Transverse colon (tissue), 4 donors: Measurements from ENCODE around the gene CTNNA1. TPM values are rescaled to one million over a fixed set of nuclear protein-coding genes. Genes with fewer than 3 reads are reported as not detected.
"Not testable (repeated sequence)": the region's sequence is repeated elsewhere in the genome, so short reads cannot be mapped to it uniquely, and the experiment has no call there.

ENCODE experiments used
- DNase-seq: peaks from one replicate; pipeline ENCODE4 v3.0.0-alpha.2; 2019
- H3K27ac ChIP-seq, 4 donors: fragments of 200-600 bp; sonication (generic); 2 replicates each; pipeline ENCODE4 v1.5.1; 2016 to 2018; ENCODE audit warnings: inconsistent platforms in 4 of 4
- H3K27me3 ChIP-seq: fragments of 200-600 bp; sonication (generic); 2 replicates; pipeline ENCODE4 v1.5.1; 2017; ENCODE audit warnings: inconsistent platforms
- H3K36me3 ChIP-seq, 4 donors: fragments of 200-600 bp; sonication (generic); 2 replicates each; pipeline ENCODE4 v1.5.1; 2017 to 2019; ENCODE audit warnings: inconsistent platforms in 4 of 4
- H3K4me1 ChIP-seq, 4 donors: fragments of 200-600 bp; sonication (generic); 2 replicates each; pipeline ENCODE4 v1.5.1; 2017 to 2020; ENCODE audit warnings: inconsistent platforms in 4 of 4
- H3K4me3 ChIP-seq, 4 donors: fragments of 200-600 bp; sonication (generic); 1 replicate in 1 of 4; 2 replicates in 3 of 4; pipeline versions ENCODE4 v1.5.1 to v1.6.1; 2017 to 2019; ENCODE audit warnings: inconsistent platforms in 4 of 4
- H3K9me3 ChIP-seq, 2 donors: fragments of 200-600 bp; sonication (generic); 2 replicates each; pipeline ENCODE4 v1.5.1; 2017 to 2019; ENCODE audit warnings: inconsistent platforms in 2 of 2
- EP300 ChIP-seq: sonication (generic); formaldehyde crosslinking; IDR thresholded peaks from one replicate; pipeline ENCODE4 v1.6.1; 2017; ENCODE audit warnings: antibody characterized with exemption, low read depth
- POLR2A ChIP-seq: fragments of 450-650 bp; IDR thresholded peaks from one replicate; pipeline ENCODE4 v1.6.1; 2016; ENCODE audit warnings: antibody characterized with exemption, mild to moderate bottlenecking, moderate library complexity
- POLR2AphosphoS5 ChIP-seq, 3 donors: sonication (generic); formaldehyde crosslinking; IDR thresholded peaks; one replicate each; pipeline ENCODE4 v1.6.1; 2016; ENCODE audit warnings: antibody characterized with exemption in 3 of 3
- WGBS, 2 donors: methylation state at CpG; one replicate each; pipeline ENCODE4 v1.1.5; 2018; ENCODE audit warnings: low coverage in 1 of 2; 5-methylcytosine and 5-hydroxymethylcytosine counted together
- in situ Hi-C, 4 donors: fragments of 200-750 bp; cut with MboI; loops; one replicate each; pipeline versions ENCODE4 v1.15.0 to v1.15.1; 2017; ENCODE audit warnings: low sequenced_read_pairs in 3 of 4, low pct_ligation_motif_present in 1 of 4, low pct_unique_long_range_greater_than_20kb in 1 of 4
- intact Hi-C: fragments of 100-400 bp; cut with DNase I; formaldehyde crosslinking; loops from one replicate; pipeline ENCODE4 v1.15.1; 2023; ENCODE audit warnings: low total_unique reads
- total RNA-seq, 4 donors: library from RNA; depleted of rRNA; stranded (reverse); fragments of >200 nt; gene quantifications; one replicate each; pipeline ENCODE4 v1.1.0, GENCODE V29; 2016
- TF ChIP-seq, protein P1 (sequence below), 5 experiments: fragments of 200-600 bp in 3 of 5; fragments of 450-650 bp in 2 of 5; sonication (generic) in 3 of 5; IDR thresholded peaks; 1 replicate in 2 of 5; 2 replicates in 3 of 5; pipeline ENCODE4 v1.5.1; 2016 to 2017; ENCODE audit warnings: antibody characterized with exemption in 5 of 5, inconsistent platforms in 3 of 5, mild to moderate bottlenecking in 2 of 5, moderate library complexity in 1 of 5

Gene CTNNA1
- 100 to 1,000 TPM; 272 to 381 (median 316) TPM for total RNA-seq

- peak within 1 kb of the TSS; percentile 68 to 99 (median 96) for H3K4me3 ChIP-seq
- 1% methylated on average over 37 of the region's 102 CpGs; no CpG with 5 or more reads in 1 of the 2 donors for WGBS, 2 donors
- in situ Hi-C loops: no loop called here
- H3K27me3 ChIP-seq: no peaks in the 10 kb centered on the region
- peaks cover 0 to 3% (median under 1%) of the 10 kb centered on the region in 4 donors for H3K36me3 ChIP-seq
- peaks cover 0 to 41% (median 32%) of the 10 kb centered on the region in 4 donors for H3K4me1 ChIP-seq
- peak; percentile 86 for DNase-seq
- H3K9me3 ChIP-seq: no peaks in the 10 kb centered on the region
- H3K27ac ChIP-seq: peak within 1 kb of the TSS; percentile 99 to 100 (median 100)
- intact Hi-C loops: no loop called here
- TF ChIP-seq POLR2A: peak; percentile 59
- peak; percentile 82 to 92 (median 91) for TF ChIP-seq POLR2AphosphoS5 (IDR thresholded peaks at IDR 0.05)
- TF ChIP-seq, protein P1, sequence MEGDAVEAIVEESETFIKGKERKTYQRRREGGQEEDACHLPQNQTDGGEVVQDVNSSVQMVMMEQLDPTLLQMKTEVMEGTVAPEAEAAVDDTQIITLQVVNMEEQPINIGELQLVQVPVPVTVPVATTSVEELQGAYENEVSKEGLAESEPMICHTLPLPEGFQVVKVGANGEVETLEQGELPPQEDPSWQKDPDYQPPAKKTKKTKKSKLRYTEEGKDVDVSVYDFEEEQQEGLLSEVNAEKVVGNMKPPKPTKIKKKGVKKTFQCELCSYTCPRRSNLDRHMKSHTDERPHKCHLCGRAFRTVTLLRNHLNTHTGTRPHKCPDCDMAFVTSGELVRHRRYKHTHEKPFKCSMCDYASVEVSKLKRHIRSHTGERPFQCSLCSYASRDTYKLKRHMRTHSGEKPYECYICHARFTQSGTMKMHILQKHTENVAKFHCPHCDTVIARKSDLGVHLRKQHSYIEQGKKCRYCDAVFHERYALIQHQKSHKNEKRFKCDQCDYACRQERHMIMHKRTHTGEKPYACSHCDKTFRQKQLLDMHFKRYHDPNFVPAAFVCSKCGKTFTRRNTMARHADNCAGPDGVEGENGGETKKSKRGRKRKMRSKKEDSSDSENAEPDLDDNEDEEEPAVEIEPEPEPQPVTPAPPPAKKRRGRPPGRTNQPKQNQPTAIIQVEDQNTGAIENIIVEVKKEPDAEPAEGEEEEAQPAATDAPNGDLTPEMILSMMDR (IDR thresholded peaks at IDR 0.05): peak in 2 of 5 experiments; percentile 34
- TF ChIP-seq EP300: no peak
Measured at GRCh38 chr5:138752951-138753793, at the start of gene CTNNA1. Gene CTNNA1 (plus strand): TSS chr5:138753425. CDS start chr5:138781925, 28,500 bp downstream.

GRCh38 chr5:138703777-138704176 is 49.4 kb upstream of the CTNNA1 start:
- in situ Hi-C loops, H3K4me1 ChIP-seq, DNase-seq, H3K4me3 ChIP-seq, intact Hi-C loops, H3K36me3 ChIP-seq, H3K9me3 ChIP-seq, H3K27ac ChIP-seq, H3K27me3 ChIP-seq: not testable (repeated sequence)
- 90 to 93% methylated on average over 3 of the region's 3 CpGs for WGBS, 2 donors

- no peak for DNase-seq
- in situ Hi-C loops: no loop called here
- H3K9me3 ChIP-seq: no peaks in the 10 kb centered on the region
- no peaks in the 10 kb centered on the region for H3K4me1 ChIP-seq
- intact Hi-C loops: no loop called here
- H3K36me3 ChIP-seq: no peaks in the 10 kb centered on the region
- no peak overlapping the region for H3K27ac ChIP-seq
- H3K4me3 ChIP-seq: no peak overlapping the region
- 64% methylated on average over 1 to 3 of the region's 3 CpGs for WGBS, 2 donors
- H3K27me3 ChIP-seq: no peaks in the 10 kb centered on the region
- TF ChIP-seq EP300 (no peak), POLR2AphosphoS5 (IDR thresholded peaks at IDR 0.05) (no peak), POLR2A (no peak)
- TF ChIP-seq, protein P1 (IDR thresholded peaks at IDR 0.05): no peak
Measured at GRCh38 chr5:138705007-138705406, 48.2 kb upstream of the CTNNA1 start.

DNA sequence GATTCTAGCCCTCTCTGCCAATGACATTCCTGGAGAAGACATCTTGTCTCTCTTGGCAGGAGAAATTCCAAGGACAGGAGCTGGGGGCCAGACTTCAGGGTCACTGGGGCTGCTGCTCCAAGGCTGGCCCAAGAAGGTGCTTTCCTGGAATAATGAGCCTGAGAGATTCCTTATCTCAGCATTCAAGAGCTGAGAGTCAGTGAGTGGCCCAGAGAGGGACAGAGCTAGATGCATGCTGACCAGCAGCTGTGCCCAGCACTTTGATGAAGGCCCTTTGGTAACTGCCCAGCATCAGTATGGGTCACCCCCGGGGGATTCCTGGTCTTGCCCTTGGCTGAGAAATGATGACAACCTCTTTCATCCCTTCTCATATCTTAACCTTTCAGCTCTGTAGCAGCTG is 47.7 kb upstream of the CTNNA1 start:
- H3K27me3 ChIP-seq: no peaks in the 10 kb centered on the region
- TF ChIP-seq EP300 (no peak), POLR2AphosphoS5 (IDR thresholded peaks at IDR 0.05) (no peak), POLR2A (no peak)
- TF ChIP-seq, protein P1 (IDR thresholded peaks at IDR 0.05): no peak
- no peaks in the 10 kb centered on the region for H3K36me3 ChIP-seq
- in situ Hi-C loops: no loop called here
- intact Hi-C loops: no loop called here
- H3K9me3 ChIP-seq: no peaks in the 10 kb centered on the region
- WGBS, 2 donors: 100% methylated on average over 1 of the region's 1 CpG; no CpG with 5 or more reads in 1 of the 2 donors
- no peak for DNase-seq
- no peaks in the 10 kb centered on the region for H3K4me1 ChIP-seq
- H3K4me3 ChIP-seq: no peak overlapping the region
- H3K27ac ChIP-seq: no peak overlapping the region
